GM12878 (cell line): Measurements from ENCODE around the gene ARVCF. TPM values are rescaled to one million over a fixed set of nuclear protein-coding genes. Genes with fewer than 3 reads are reported as not detected.

ENCODE experiments used
- ATAC-seq: fragments of 200-7000 bp; cut with Tn5 transposase; 3 replicates; pipeline ENCODE4 v1.9.1; 2020; ENCODE audit warnings: mild to moderate bottlenecking, moderate library complexity
- BruUV-seq: library from RNA; stranded (reverse); fragments of 400-500 nt; replicated peaks from 2 replicates; lab custom pipeline; 2021; lab: Mats Ljungman, UMichigan
- CTCF ChIA-PET: fragments of 300-600 bp; sonication (Branson Sonifier 250); formaldehyde crosslinking; extraction: SDS; loops from one replicate; lab custom pipeline; 2021; ENCODE audit warnings: inconsistent platforms; lab: Yijun Ruan, JAX
- POLR2A ChIA-PET: fragments of 350-600 bp; formaldehyde crosslinking; extraction: SDS; loops from one replicate; lab custom pipeline; 2021; ENCODE audit warnings: inconsistent platforms; lab: Charles Lee
- RAD21 ChIA-PET: fragments of 300-600 bp; sonication (Branson Sonifier 250); formaldehyde crosslinking; loops from one replicate; lab custom pipeline; 2023; ENCODE audit warnings: antibody characterized with exemption; ENCODE audit not compliant: unreplicated experiment; lab: Charles Lee
- SMC1A ChIA-PET: fragments of 300-600 bp; sonication (Branson Sonifier 250); formaldehyde crosslinking; loops from one replicate; lab custom pipeline; 2023; ENCODE audit not compliant: unreplicated experiment, uncharacterized antibody; lab: Charles Lee
- DNase-seq: peaks from one replicate; pipeline ENCODE4 v3.0.0-alpha.2; 2011; ENCODE audit warnings: low read depth, low spot score
- FAIRE-seq: peaks from 3 replicates; lab custom pipeline; 2011; peaks lifted over from hg19 to GRCh38; lab: Jason Lieb, UNC
- H2AFZ ChIP-seq: 2 replicates; pipeline ENCODE4 v1.6.0; 2011; ENCODE audit warnings: low read depth, low read length, control low read depth; ENCODE audit not compliant: control insufficient read depth
- H3K27ac ChIP-seq: 2 replicates; pipeline ENCODE4 v1.5.1; 2011; ENCODE audit warnings: control low read depth; ENCODE audit not compliant: control insufficient read depth, insufficient read depth
- H3K27me3 ChIP-seq, 2 experiments: replicated peaks in 1 of 2; 2 replicates each; pipeline versions ENCODE4 v1.6.0 to v1.6.1; 2011; ENCODE audit warnings: low read length in 1 of 2; ENCODE audit not compliant: control insufficient read depth in 2 of 2, insufficient read depth in 2 of 2
- H3K36me3 ChIP-seq, 2 experiments: 2 replicates each; pipeline ENCODE4 v1.5.1; 2011; ENCODE audit warnings: low read length in 1 of 2; ENCODE audit not compliant: control insufficient read depth in 2 of 2, insufficient read depth in 2 of 2
- H3K4me1 ChIP-seq: 2 replicates; pipeline ENCODE4 v1.6.1; 2011; ENCODE audit warnings: mild to moderate bottlenecking, low read length, moderate library complexity, mixed read lengths; ENCODE audit not compliant: control insufficient read depth, insufficient read depth
- H3K4me2 ChIP-seq: 2 replicates; pipeline ENCODE4 v1.6.0; 2011; ENCODE audit warnings: control low read depth; ENCODE audit not compliant: control insufficient read depth, insufficient read depth
- H3K4me3 ChIP-seq: fragments of 200-600 bp; sonication (generic); 2 replicates; pipeline ENCODE4 v1.5.1; 2016
- H3K79me2 ChIP-seq: 2 replicates; pipeline ENCODE4 v1.6.0; 2011; ENCODE audit warnings: low read length; ENCODE audit not compliant: control insufficient read depth, insufficient read depth
- H3K9ac ChIP-seq: 2 replicates; pipeline ENCODE4 v1.8.0; 2011; ENCODE audit warnings: low read length, control low read depth, mixed read lengths; ENCODE audit not compliant: control insufficient read depth, insufficient read depth
- H3K9me3 ChIP-seq: replicated peaks from 3 replicates; pipeline ENCODE4 v1.5.1; 2011; ENCODE audit warnings: mild to moderate bottlenecking, low read length; ENCODE audit not compliant: control insufficient read depth, insufficient read depth
- H4K20me1 ChIP-seq: 2 replicates; pipeline ENCODE4 v1.6.0; 2011; ENCODE audit not compliant: control insufficient read depth, insufficient read depth
- CBFB ChIP-seq: IDR thresholded peaks from 2 replicates; pipeline ENCODE4 v1.6.1; 2016; ENCODE audit warnings: antibody characterized with exemption, low read depth
- KAT2A ChIP-seq: conservative IDR thresholded peaks from 2 replicates; pipeline ENCODE4 v1.6.1; 2011; ENCODE audit warnings: low read depth, low read length; ENCODE audit not compliant: control insufficient read depth
- NBN ChIP-seq: fragments of 450-650 bp; IDR thresholded peaks from 2 replicates; pipeline ENCODE4 v1.6.1; 2016
- NFYB ChIP-seq: IDR thresholded peaks from 2 replicates; pipeline ENCODE4 v1.6.1; 2011; ENCODE audit warnings: low read depth, mild to moderate bottlenecking, low read length, improper control_type of control experiment, moderate library complexity; ENCODE audit not compliant: insufficient read depth
- RBBP5 ChIP-seq: fragments of 200-600 bp; sonication (generic); conservative IDR thresholded peaks from 2 replicates; pipeline ENCODE4 v1.6.1; 2016
- REST ChIP-seq: IDR thresholded peaks from 2 replicates; pipeline ENCODE4 v1.6.1; 2012; ENCODE audit warnings: mild to moderate bottlenecking, low read depth, low read length
- RFX5 ChIP-seq: IDR thresholded peaks from 2 replicates; pipeline ENCODE4 v1.6.1; 2011; ENCODE audit warnings: low read depth, low read length, improper control_type of control experiment
- SMARCA5 ChIP-seq: fragments of 450-650 bp; IDR thresholded peaks from 2 replicates; pipeline ENCODE4 v1.6.1; 2017; ENCODE audit warnings: mild to moderate bottlenecking
- TCF12 ChIP-seq: IDR thresholded peaks from 2 replicates; pipeline ENCODE4 v1.6.1; 2011; ENCODE audit warnings: low read depth, mild to moderate bottlenecking, low read length
- WGBS: methylation state at CpG from one replicate; pipeline ENCODE4 v1.1.6; 2016; ENCODE audit warnings: low lambda C conversion rate; ENCODE audit not compliant: insufficient replicate concordance, insufficient coverage; ENCODE audit errors: missing lambda C conversion rate; 5-methylcytosine and 5-hydroxymethylcytosine counted together
- in situ Hi-C: fragments of 300-500 bp; cut with MboI; formaldehyde crosslinking; loops from 9 replicates; pipeline ENCODE4 v1.14.3; 2018; ENCODE audit warnings: mixed read lengths
- intact Hi-C: fragments of 100-400 bp; cut with micrococcal nuclease; formaldehyde crosslinking; loops from one replicate; pipeline ENCODE4 v1.14.2; 2022; ENCODE audit not compliant: unreplicated experiment
- microRNA counts: library from miRNA; unstranded; fragments of <30 nt; microRNA quantifications from one replicate; lab custom pipeline; 2016
- microRNA-seq: library from miRNA; unstranded; fragments of <30 nt; microRNA quantifications from one replicate; pipeline ENCODE4, GENCODE V29; 2018
- polyA plus RNA-seq, 11 experiments: library from polyadenylated mRNA; depleted of rRNA in 4 of 11; unstranded in 6 of 11; stranded (reverse) in 5 of 11; fragments of >200 nt; fragmentation: Nextera tagmentation in 4 of 11; fragmentation: Illumina TruSeq in 1 of 11; extraction: Ambion mirVana in 4 of 11; extraction: Trizol in 1 of 11; gene quantifications; 1 replicate in 1 of 11; 2 replicates in 10 of 11; pipeline versions ENCODE4 v1.2.1 to v1.2.3, GENCODE V29; 2011 to 2016; ENCODE audit warnings: inconsistent platforms in 2 of 11, missing spikeins in 2 of 11, low read depth in 1 of 11
- small RNA-seq: library from RNA; depleted of rRNA; stranded (forward); fragments of <200 nt; gene quantifications from one replicate; pipeline ENCODE3, GENCODE V24; 2014
- total RNA-seq, 4 experiments: library from RNA; depleted of rRNA in 3 of 4; stranded (reverse); fragments of >200 nt in 3 of 4; fragmentation: Illumina TruSeq in 1 of 4; extraction: Trizol in 1 of 4; gene quantifications; 2 replicates each; pipeline versions ENCODE4 v1.2.1 to v1.2.3, GENCODE V29; 2013 to 2021

ARVCF gene
- total and polyA plus RNA-seq, 10 of the 15 experiments (the other 5 are each of a cell fraction or from before 2014, with no cell fraction given): 0.13 to 1.9 (median 1.0) TPM; not detected in 2

DNA sequence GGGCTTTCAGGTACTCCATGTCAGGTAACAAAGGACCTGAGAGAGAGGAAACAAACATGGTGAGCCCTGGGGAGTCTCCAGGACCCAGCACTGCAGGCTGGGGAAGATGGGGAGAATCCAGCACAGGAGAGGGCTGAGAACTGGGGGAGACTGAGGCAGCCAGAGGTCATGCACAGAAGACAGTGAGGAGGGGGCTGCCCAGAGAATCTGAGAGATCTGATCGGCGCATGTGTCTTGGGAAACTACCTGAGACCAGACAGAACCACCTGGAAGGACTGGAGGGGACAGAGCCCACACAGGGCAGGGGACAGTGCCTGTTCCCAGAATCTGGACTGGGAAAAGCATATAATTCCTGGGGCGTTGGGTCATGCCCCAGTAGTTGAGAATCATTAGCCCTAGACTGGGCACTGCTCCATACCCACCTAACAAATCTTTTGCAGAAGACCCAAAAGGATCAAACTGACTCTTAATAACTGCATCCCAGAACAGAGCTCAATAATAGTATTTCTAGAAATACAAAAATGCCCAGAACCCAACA is 95.0 kb downstream of the ARVCF start:
- ChIA-PET SMC1A (no interaction called here), RAD21 (no interaction called here), CTCF (interaction anchor here (1.5 kb wide), 1 partner anchor 11 kb away, joined by 4 read pairs; no protein-coding TSS in a partner anchor), POLR2A (no interaction called here)
- 61% methylated on average over 3 of the region's 3 CpGs for WGBS
- Histone ChIP-seq H3K4me1 (no peaks in the 10 kb centered on the region), H3K9me3 (no peaks in the 10 kb centered on the region), H3K4me3 (no peak overlapping the region), H2AFZ (no peak overlapping the region), H3K9ac (no peak overlapping the region), H3K79me2 (no peaks in the 10 kb centered on the region), H3K36me3 (peaks cover 2 to 6% of the 10 kb centered on the region in 2 experiments; a peak in 3 of 4 replicates), H3K27me3 (no peaks in the 10 kb centered on the region), H3K4me2 (no peak overlapping the region), H4K20me1 (no peaks in the 10 kb centered on the region), H3K27ac (no peak overlapping the region)
- ATAC-seq (no peak), DNase-seq (no peak), FAIRE-seq (no peak)
- intact Hi-C loops (no loop called here), in situ Hi-C loops (no loop called here)
- no peak for TF ChIP-seq RBBP5
- TF ChIP-seq RFX5: no peak
- TF ChIP-seq NFYB: no peak
- TF ChIP-seq REST: no peak
- no peak for TF ChIP-seq TCF12
- no peak for TF ChIP-seq NBN
- no peak for TF ChIP-seq CBFB
- TF ChIP-seq KAT2A: no peak
- no peak for TF ChIP-seq SMARCA5
- no TSS peak for BruUV-seq

MicroRNAs encoded within 50 kb of the gene (microRNA counts, 767-probe panel; counts per million panel counts)
- microRNA hsa-miR-185-5p (lab: Ali Mortazavi, UCI): 2,682 counts per million, percentile 85 among the panel's probes with 10 or more counts

Small RNA genes lying within 50 kb of the gene (microRNA-seq; reads per million reads assigned to microRNA genes)
- 1,407 reads per million, percentile 90 among the genes with 10 or more reads in this experiment for gene MIR185
- gene MIR4761: 2.6 reads per million, percentile 11 among the genes with 10 or more reads in this experiment

Small RNA genes lying within 50 kb of the gene (small RNA-seq; reads per million reads assigned to genes)
- gene MIR185: 17.2 reads per million, percentile 97 among the genes with 10 or more reads in this experiment

Other genes starting within 250 kb of the ARVCF start
Only the 7 nearest of the 10 such genes appear.
- 107 and 112 TPM in 2 replicates for gene COMT, start 75.1 kb downstream of the ARVCF start, total RNA-seq (2014; rRNA removed)
- 26.8 and 33.7 TPM in 2 replicates for gene COMT, start 75.1 kb downstream of the ARVCF start, total RNA-seq (2014; rRNA removed; fragmentation: Illumina TruSeq; extraction: Trizol)
- gene COMT, start 75.1 kb downstream of the ARVCF start, total RNA-seq (2021): 99.7 and 114 TPM in 2 replicates
- 12.4 and 30.7 TPM in 2 replicates for gene COMT, start 75.1 kb downstream of the ARVCF start, polyA plus RNA-seq (2011; rRNA removed)
- gene COMT, start 75.1 kb downstream of the ARVCF start, polyA plus RNA-seq (2014; fragmentation: Illumina TruSeq; extraction: Trizol): 4.8 and 26.1 TPM in 2 replicates
- 10 to 100 TPM in 1 of 2 experiments, 1 to 10 TPM in 1; 4.5 to 16.1 TPM for gene COMT, start 75.1 kb downstream of the ARVCF start, polyA plus RNA-seq (2014; fragmentation: Nextera tagmentation; extraction: Ambion mirVana)
- 98.5 and 117 TPM in 2 replicates for gene COMT, start 75.1 kb downstream of the ARVCF start, polyA plus RNA-seq (2014; rRNA removed)
- gene COMT, start 75.1 kb downstream of the ARVCF start, polyA plus RNA-seq (2016; fragmentation: Nextera tagmentation; extraction: Ambion mirVana): 100 to 1,000 TPM; 142 to 152 TPM
- 13.9 and 16.5 TPM in 2 replicates for gene TXNRD2, start 75.0 kb downstream of the ARVCF start, total RNA-seq (2014; rRNA removed)
- gene TXNRD2, start 75.0 kb downstream of the ARVCF start, total RNA-seq (2014; rRNA removed; fragmentation: Illumina TruSeq; extraction: Trizol): 10.0 and 11.2 TPM in 2 replicates
- 17.7 and 19.4 TPM in 2 replicates for gene TXNRD2, start 75.0 kb downstream of the ARVCF start, total RNA-seq (2021)
- gene TXNRD2, start 75.0 kb downstream of the ARVCF start, polyA plus RNA-seq (2011; rRNA removed): 8.6 and 12.4 TPM in 2 replicates
- gene TXNRD2, start 75.0 kb downstream of the ARVCF start, polyA plus RNA-seq (2014; fragmentation: Illumina TruSeq; extraction: Trizol): 7.7 and 8.7 TPM in 2 replicates
- 1 to 10 TPM; 1.6 to 1.9 TPM for gene TXNRD2, start 75.0 kb downstream of the ARVCF start, polyA plus RNA-seq (2014; fragmentation: Nextera tagmentation; extraction: Ambion mirVana)
- gene TXNRD2, start 75.0 kb downstream of the ARVCF start, polyA plus RNA-seq (2014; rRNA removed): 14.1 and 15.4 TPM in 2 replicates
- 10 to 100 TPM; 24.3 to 26.0 TPM for gene TXNRD2, start 75.0 kb downstream of the ARVCF start, polyA plus RNA-seq (2016; fragmentation: Nextera tagmentation; extraction: Ambion mirVana)
- gene TANGO2, start 4.3 kb upstream of the ARVCF start, total RNA-seq (2014; rRNA removed): 24.2 and 25.6 TPM in 2 replicates
- 14.2 and 17.5 TPM in 2 replicates for gene TANGO2, start 4.3 kb upstream of the ARVCF start, total RNA-seq (2014; rRNA removed; fragmentation: Illumina TruSeq; extraction: Trizol)
- gene TANGO2, start 4.3 kb upstream of the ARVCF start, total RNA-seq (2021): 19.4 and 22.2 TPM in 2 replicates
- 9.7 and 21.0 TPM in 2 replicates for gene TANGO2, start 4.3 kb upstream of the ARVCF start, polyA plus RNA-seq (2011; rRNA removed)
- 11.6 and 19.8 TPM in 2 replicates for gene TANGO2, start 4.3 kb upstream of the ARVCF start, polyA plus RNA-seq (2014; fragmentation: Illumina TruSeq; extraction: Trizol)
- 1 to 10 TPM; 4.0 to 5.0 TPM for gene TANGO2, start 4.3 kb upstream of the ARVCF start, polyA plus RNA-seq (2014; fragmentation: Nextera tagmentation; extraction: Ambion mirVana)
- gene TANGO2, start 4.3 kb upstream of the ARVCF start, polyA plus RNA-seq (2014; rRNA removed): 23.1 and 26.7 TPM in 2 replicates
- 10 to 100 TPM; 20.8 to 24.8 TPM for gene TANGO2, start 4.3 kb upstream of the ARVCF start, polyA plus RNA-seq (2016; fragmentation: Nextera tagmentation; extraction: Ambion mirVana)
- gene DGCR8, start 63.4 kb upstream of the ARVCF start, total RNA-seq (2014; rRNA removed): 24.1 and 28.5 TPM in 2 replicates
- 15.4 and 17.3 TPM in 2 replicates for gene DGCR8, start 63.4 kb upstream of the ARVCF start, total RNA-seq (2014; rRNA removed; fragmentation: Illumina TruSeq; extraction: Trizol)
- gene DGCR8, start 63.4 kb upstream of the ARVCF start, total RNA-seq (2021): 33.0 and 35.1 TPM in 2 replicates
- gene DGCR8, start 63.4 kb upstream of the ARVCF start, polyA plus RNA-seq (2011; rRNA removed): 15.0 and 17.1 TPM in 2 replicates
- gene DGCR8, start 63.4 kb upstream of the ARVCF start, polyA plus RNA-seq (2014; fragmentation: Illumina TruSeq; extraction: Trizol): 14.1 and 17.9 TPM in 2 replicates
- gene DGCR8, start 63.4 kb upstream of the ARVCF start, polyA plus RNA-seq (2014; fragmentation: Nextera tagmentation; extraction: Ambion mirVana): 1 to 10 TPM; 1.2 to 2.5 TPM
- 27.8 and 29.7 TPM in 2 replicates for gene DGCR8, start 63.4 kb upstream of the ARVCF start, polyA plus RNA-seq (2014; rRNA removed)
- gene DGCR8, start 63.4 kb upstream of the ARVCF start, polyA plus RNA-seq (2016; fragmentation: Nextera tagmentation; extraction: Ambion mirVana): 10 to 100 TPM; 12.9 to 16.9 TPM
- 415 and 441 TPM in 2 replicates for gene RANBP1, start 99.3 kb upstream of the ARVCF start, total RNA-seq (2014; rRNA removed)
- gene RANBP1, start 99.3 kb upstream of the ARVCF start, total RNA-seq (2014; rRNA removed; fragmentation: Illumina TruSeq; extraction: Trizol): 365 and 396 TPM in 2 replicates
- gene RANBP1, start 99.3 kb upstream of the ARVCF start, total RNA-seq (2021): 378 and 379 TPM in 2 replicates
- 207 and 270 TPM in 2 replicates for gene RANBP1, start 99.3 kb upstream of the ARVCF start, polyA plus RNA-seq (2011; rRNA removed)
- 301 and 393 TPM in 2 replicates for gene RANBP1, start 99.3 kb upstream of the ARVCF start, polyA plus RNA-seq (2014; fragmentation: Illumina TruSeq; extraction: Trizol)
- gene RANBP1, start 99.3 kb upstream of the ARVCF start, polyA plus RNA-seq (2014; fragmentation: Nextera tagmentation; extraction: Ambion mirVana): 100 to 1,000 TPM in 1 of 2 experiments, 10 to 100 TPM in 1; 55.3 to 137 TPM
- 512 and 514 TPM in 2 replicates for gene RANBP1, start 99.3 kb upstream of the ARVCF start, polyA plus RNA-seq (2014; rRNA removed)
- gene RANBP1, start 99.3 kb upstream of the ARVCF start, polyA plus RNA-seq (2016; fragmentation: Nextera tagmentation; extraction: Ambion mirVana): 100 to 1,000 TPM; 800 to 808 TPM
- gene TRMT2A, start 100.4 kb upstream of the ARVCF start, total RNA-seq (2014; rRNA removed): 81.0 and 88.7 TPM in 2 replicates
- gene TRMT2A, start 100.4 kb upstream of the ARVCF start, total RNA-seq (2014; rRNA removed; fragmentation: Illumina TruSeq; extraction: Trizol): 38.3 and 44.1 TPM in 2 replicates
- 81.2 and 94.6 TPM in 2 replicates for gene TRMT2A, start 100.4 kb upstream of the ARVCF start, total RNA-seq (2021)
- gene TRMT2A, start 100.4 kb upstream of the ARVCF start, polyA plus RNA-seq (2011; rRNA removed): 12.5 and 22.9 TPM in 2 replicates
- gene TRMT2A, start 100.4 kb upstream of the ARVCF start, polyA plus RNA-seq (2014; fragmentation: Illumina TruSeq; extraction: Trizol): 10.6 and 30.7 TPM in 2 replicates
- 1 to 10 TPM in 1 of 2 experiments, under 1 TPM in 1; 0.29 to 4.8 TPM for gene TRMT2A, start 100.4 kb upstream of the ARVCF start, polyA plus RNA-seq (2014; fragmentation: Nextera tagmentation; extraction: Ambion mirVana)
- gene TRMT2A, start 100.4 kb upstream of the ARVCF start, polyA plus RNA-seq (2014; rRNA removed): 97.0 and 114 TPM in 2 replicates
- 10 to 100 TPM; 71.7 to 87.3 TPM for gene TRMT2A, start 100.4 kb upstream of the ARVCF start, polyA plus RNA-seq (2016; fragmentation: Nextera tagmentation; extraction: Ambion mirVana)
- 8.8 and 11.7 TPM in 2 replicates for gene ZDHHC8, start 115.0 kb upstream of the ARVCF start, total RNA-seq (2014; rRNA removed)
- gene ZDHHC8, start 115.0 kb upstream of the ARVCF start, total RNA-seq (2014; rRNA removed; fragmentation: Illumina TruSeq; extraction: Trizol): 3.9 and 4.7 TPM in 2 replicates
- gene ZDHHC8, start 115.0 kb upstream of the ARVCF start, total RNA-seq (2021): 42.1 and 46.3 TPM in 2 replicates
- 4.2 and 6.7 TPM in 2 replicates for gene ZDHHC8, start 115.0 kb upstream of the ARVCF start, polyA plus RNA-seq (2011; rRNA removed)
- gene ZDHHC8, start 115.0 kb upstream of the ARVCF start, polyA plus RNA-seq (2014; fragmentation: Illumina TruSeq; extraction: Trizol): 4.5 and 9.4 TPM in 2 replicates
- gene ZDHHC8, start 115.0 kb upstream of the ARVCF start, polyA plus RNA-seq (2014; fragmentation: Nextera tagmentation; extraction: Ambion mirVana): under 1 TPM; 0.03 to 0.13 TPM
- 42.4 and 48.7 TPM in 2 replicates for gene ZDHHC8, start 115.0 kb upstream of the ARVCF start, polyA plus RNA-seq (2014; rRNA removed)
- gene ZDHHC8, start 115.0 kb upstream of the ARVCF start, polyA plus RNA-seq (2016; fragmentation: Nextera tagmentation; extraction: Ambion mirVana): 1 to 10 TPM; 2.2 to 2.6 TPM